K562 (cell line): ENCODE measurements around the gene SVIL. TPM values are rescaled to one million over a fixed set of nuclear protein-coding genes. Genes with fewer than 3 reads are reported as not detected.
"Not testable (repeated sequence)": the region's sequence is repeated elsewhere in the genome, so short reads cannot be mapped to it uniquely, and the experiment has no call there.

Experiments
- ATAC-seq: fragments of 200-7000 bp; cut with Tn5 transposase; 3 replicates; pipeline ENCODE4 v1.9.1; 2020; ENCODE audit warnings: moderate library complexity
- BruUV-seq: library from RNA; stranded (reverse); fragments of 400-500 nt; replicated peaks from 2 replicates; lab custom pipeline; 2021; lab: Mats Ljungman, UMichigan
- CTCF ChIA-PET: fragments of 300-600 bp; formaldehyde crosslinking; extraction: SDS; loops from one replicate; lab custom pipeline; 2021; ENCODE audit warnings: low intra/inter-chr PET ratio; lab: Yijun Ruan, JAX
- POLR2A ChIA-PET: fragments of 300-600, 350-650 bp; sonication (Branson Sonifier 250); formaldehyde crosslinking; extraction: SDS; loops from one replicate; lab custom pipeline; 2021; ENCODE audit warnings: antibody characterized with exemption, inconsistent platforms; lab: Yijun Ruan, JAX
- DNase-seq, 4 experiments: peaks; one replicate each; pipeline versions ENCODE4 v3.0.0 to v3.0.0-alpha.2; 2011 to 2018; ENCODE audit warnings: low spot score in 3 of 4, mixed read lengths in 3 of 4; ENCODE audit errors: extremely low read depth in 1 of 4
- FAIRE-seq: peaks from 2 replicates; lab custom pipeline; 2011; peaks lifted over from hg19 to GRCh38; lab: Jason Lieb, UNC
- H2AFZ ChIP-seq: 2 replicates; pipeline ENCODE4 v1.6.0; 2011; ENCODE audit warnings: low read depth, low read length, control low read depth, inconsistent platforms
- H3K27ac ChIP-seq: fragments of 200-600 bp; 3 replicates; pipeline ENCODE4 v1.8.0; 2011; ENCODE audit warnings: low read depth, mild to moderate bottlenecking, control low read depth, inconsistent platforms, low read length, moderate library complexity, mixed read lengths; ENCODE audit errors: extremely low read depth
- H3K27me3 ChIP-seq, 2 experiments: fragments of 300-600 bp in 1 of 2; 2 replicates in 1 of 2; 3 replicates in 1 of 2; pipeline versions ENCODE4 v1.6.0 to v1.8.0; 2011; ENCODE audit warnings: inconsistent platforms in 2 of 2, low read length in 2 of 2, mild to moderate bottlenecking in 1 of 2, mixed read lengths in 1 of 2, moderate library complexity in 1 of 2; ENCODE audit not compliant: control insufficient read depth in 2 of 2, insufficient read depth in 2 of 2
- H3K36me3 ChIP-seq: fragments of 300-600 bp; 3 replicates; pipeline ENCODE4 v1.8.0; 2011; ENCODE audit warnings: mild to moderate bottlenecking, low read length, inconsistent platforms; ENCODE audit not compliant: control insufficient read depth, insufficient read depth
- H3K4me1 ChIP-seq, 2 experiments: fragments of 200-600 bp in 1 of 2; replicated peaks in 1 of 2; 2 replicates in 1 of 2; 3 replicates in 1 of 2; pipeline versions ENCODE4 v1.5.1 to v1.8.0; 2011; ENCODE audit warnings: inconsistent platforms in 2 of 2, low read length in 2 of 2, mild to moderate bottlenecking in 1 of 2, mixed read lengths in 1 of 2, moderate library complexity in 1 of 2; ENCODE audit not compliant: control insufficient read depth in 2 of 2, insufficient read depth in 2 of 2
- H3K4me2 ChIP-seq: 2 replicates; pipeline ENCODE4 v1.6.1; 2011; ENCODE audit warnings: low read length, control low read depth, inconsistent platforms, mixed read lengths; ENCODE audit not compliant: insufficient read depth
- H3K4me3 ChIP-seq: fragments of 200-600 bp; sonication (generic), shearing (Covaris generic); 2 replicates; pipeline ENCODE4 v1.5.1; 2016; ENCODE audit warnings: control low read depth, inconsistent platforms
- H3K79me2 ChIP-seq: fragments of 200-600 bp; 3 replicates; pipeline ENCODE4 v1.8.0; 2011; ENCODE audit warnings: low read length, inconsistent platforms; ENCODE audit not compliant: control insufficient read depth, insufficient read depth
- H3K9ac ChIP-seq, 2 experiments: 2 replicates each; pipeline versions ENCODE4 v1.6.0 to v1.6.1; 2011; ENCODE audit warnings: low read depth in 2 of 2, low read length in 2 of 2, control low read depth in 1 of 2, inconsistent platforms in 1 of 2, mild to moderate bottlenecking in 1 of 2, mixed read lengths in 1 of 2; ENCODE audit not compliant: insufficient read depth in 1 of 2
- H3K9me1 ChIP-seq: one replicate; pipeline ENCODE4 v1.6.0; 2011; ENCODE audit warnings: inconsistent platforms, mild to moderate bottlenecking, low read length, moderate library complexity; ENCODE audit not compliant: control insufficient read depth, insufficient read depth
- H3K9me3 ChIP-seq: replicated peaks from 2 replicates; pipeline ENCODE4 v1.5.1; 2011; ENCODE audit warnings: low read depth, low read length, inconsistent platforms; ENCODE audit not compliant: control insufficient read depth, insufficient read depth
- H4K20me1 ChIP-seq: replicated peaks from 2 replicates; pipeline ENCODE4 v1.6.1; 2011; ENCODE audit warnings: low read length, inconsistent platforms, mixed read lengths; ENCODE audit not compliant: control insufficient read depth, insufficient read depth
- RBM25 ChIP-seq: fragments of 200-400 bp; formaldehyde crosslinking; IDR thresholded peaks from 2 replicates; pipeline ENCODE4 v1.6.1; 2018; ENCODE audit warnings: low read length, low read depth, moderate library complexity; ENCODE audit not compliant: severe bottlenecking
- ZNF316 ChIP-seq: fragments of 450-650 bp; IDR thresholded peaks from 2 replicates; pipeline ENCODE4 v1.6.1; 2016
- ZNF644 ChIP-seq: fragments of 200-800 bp; sonication (Bioruptor generic); IDR thresholded peaks from 2 replicates; pipeline ENCODE4 v1.6.1; 2016; ENCODE audit warnings: low read depth, missing genetic modification characterization, missing compliant biosample characterization
- WGBS: fragments of 100-300 bp; shearing (Covaris generic); methylation state at CpG from one replicate; pipeline ENCODE4 v1.1.6; 2016; ENCODE audit warnings: low coverage, mixed read lengths; ENCODE audit not compliant: insufficient coverage; ENCODE audit errors: missing lambda C conversion rate; 5-methylcytosine and 5-hydroxymethylcytosine counted together
- in situ Hi-C: fragments of 300-500 bp; cut with MboI; formaldehyde crosslinking; loops from 4 replicates; pipeline ENCODE4 v1.15.0; 2018; ENCODE audit warnings: inconsistent platforms, mixed read lengths
- intact Hi-C: fragments of 100-400 bp; cut with micrococcal nuclease; formaldehyde crosslinking; loops from 2 replicates; pipeline ENCODE4 v1.14.2; 2022
- polyA plus RNA-seq, 8 experiments: library from polyadenylated mRNA; depleted of rRNA in 4 of 8; stranded (reverse) in 5 of 8; unstranded in 3 of 8; fragments of >200 nt; fragmentation: Nextera tagmentation in 2 of 8; fragmentation: Illumina TruSeq in 1 of 8; extraction: Ambion mirVana in 2 of 8; extraction: Trizol in 1 of 8; gene quantifications; 2 replicates each; pipeline versions ENCODE4 v1.2.1 to v1.2.3, GENCODE V29; 2011 to 2014; ENCODE audit warnings: inconsistent platforms in 1 of 8, missing spikeins in 1 of 8
- total RNA-seq, 7 experiments: library from RNA; depleted of rRNA in 6 of 7; stranded (reverse); fragments of >200 nt in 6 of 7; fragmentation: Illumina TruSeq in 2 of 7; extraction: Trizol in 2 of 7; gene quantifications; 2 replicates each; pipeline versions ENCODE4 v1.2.1 to v1.2.3, GENCODE V29; 2011 to 2021; ENCODE audit warnings: low replicate concordance in 1 of 7

SVIL gene
- total and polyA plus RNA-seq, 9 of the 15 experiments (the other 6 are each of a cell fraction or from before 2014, with no cell fraction given): under 0.01 to 0.18 (median 0.05) TPM; not detected in 3

DNA sequence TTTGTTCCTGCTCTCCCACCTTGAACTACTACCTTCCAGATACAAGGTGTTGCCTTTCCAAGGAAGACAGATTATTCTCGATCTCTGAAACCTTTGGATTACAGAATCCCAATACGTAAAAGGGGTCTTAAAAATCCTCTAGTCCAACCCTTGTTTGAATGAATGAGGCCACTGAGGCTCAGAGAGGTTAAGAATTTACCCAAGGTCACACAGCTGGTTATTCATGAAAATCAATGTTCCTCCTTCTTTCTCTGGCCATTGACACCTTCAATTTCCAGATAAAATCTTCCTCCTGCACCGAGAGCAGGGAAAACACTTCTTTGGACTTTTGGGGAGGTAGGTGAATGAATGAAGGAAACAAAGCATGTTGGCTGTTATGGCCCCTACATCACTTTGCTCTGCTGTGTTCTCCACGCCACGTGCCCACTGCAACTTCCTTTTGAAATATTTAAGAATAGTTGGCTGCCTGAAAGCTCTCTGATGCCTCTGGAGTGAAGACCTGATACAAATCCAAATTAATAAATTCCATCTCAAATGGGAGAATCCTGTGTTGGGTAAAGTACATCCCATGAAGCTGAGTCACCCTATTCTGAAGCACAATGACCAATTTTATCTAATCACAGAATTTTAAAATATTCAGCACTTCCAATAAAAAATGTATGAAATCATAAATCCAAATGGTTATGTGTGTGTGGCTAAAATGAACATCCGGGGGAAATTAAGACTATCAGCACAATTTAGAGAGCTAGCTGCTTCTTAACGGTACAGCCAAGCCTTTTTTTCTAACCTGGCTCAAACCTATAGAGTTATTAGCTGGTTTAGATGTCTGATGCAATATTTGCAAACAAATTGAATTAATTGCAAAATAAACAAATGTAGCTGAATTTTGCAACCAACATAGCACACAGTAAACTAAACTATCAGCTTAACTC is 7.3 kb downstream of the SVIL start:
- 2% methylated on average over 7 of the region's 7 CpGs for WGBS
- no peak for FAIRE-seq
- intact Hi-C loops (no loop called here), in situ Hi-C loops (no loop called here)
- no peaks in the 10 kb centered on the region for H3K79me2 ChIP-seq
- ATAC-seq: no peak
- no peak for DNase-seq
- H3K9ac ChIP-seq: no peak overlapping the region
- H3K4me3 ChIP-seq: no peak overlapping the region
- no peak overlapping the region for H3K4me2 ChIP-seq
- no peaks in the 10 kb centered on the region for H3K9me1 ChIP-seq
- H3K27me3 ChIP-seq: peaks cover 5 to 14% of the 10 kb centered on the region in 2 experiments; a peak in 3 of 5 replicates
- H4K20me1 ChIP-seq: no peaks in the 10 kb centered on the region; the same call in 1 of the 2 replicates
- BruUV-seq: no TSS peak
- TF ChIP-seq ZNF644 (tag) (no peak), RBM25 (peak; percentile 77)
- no peaks in the 10 kb centered on the region for H3K4me1 ChIP-seq
- no peaks in the 10 kb centered on the region for H3K36me3 ChIP-seq
- CTCF ChIA-PET: no interaction called here
- POLR2A ChIA-PET: no interaction called here
- H2AFZ ChIP-seq: no peak overlapping the region
- H3K9me3 ChIP-seq: no peaks in the 10 kb centered on the region
- no peak overlapping the region for H3K27ac ChIP-seq

DNA sequence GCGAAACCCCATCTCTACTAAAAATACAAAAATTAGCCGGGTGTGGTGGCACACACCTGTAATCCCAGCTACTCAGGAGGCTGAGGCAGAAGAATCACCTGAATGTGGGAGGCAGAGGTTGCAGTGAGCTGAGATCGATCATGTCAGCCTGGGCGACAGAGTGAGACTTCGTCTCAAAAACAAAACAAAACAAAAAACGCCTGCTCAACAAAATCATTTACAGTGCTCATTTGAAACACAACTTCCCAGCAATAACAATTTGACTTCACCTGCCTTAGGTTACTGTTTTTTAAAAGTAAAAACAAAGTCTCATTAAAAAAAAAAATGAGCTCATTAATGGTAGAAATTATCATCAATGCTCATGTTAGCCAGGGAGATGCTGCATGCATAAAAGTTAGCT is 10.4 kb downstream of the SVIL start:
- H3K4me2 ChIP-seq, FAIRE-seq, H3K36me3 ChIP-seq, H4K20me1 ChIP-seq, H2AFZ ChIP-seq, POLR2A ChIA-PET, in situ Hi-C loops, H3K9ac ChIP-seq, BruUV-seq, H3K4me3 ChIP-seq, H3K27ac ChIP-seq, H3K79me2 ChIP-seq, H3K9me1 ChIP-seq, intact Hi-C loops, H3K9me3 ChIP-seq, DNase-seq, ATAC-seq, CTCF ChIA-PET, H3K4me1 ChIP-seq: not testable (repeated sequence)
- peak; percentile 36; the same call in 1 of the 2 replicates for TF ChIP-seq ZNF316
- WGBS: 3% methylated on average over 6 of the region's 6 CpGs
- peaks cover 6 to 13% of the 10 kb centered on the region in 2 experiments; a peak in 3 of 5 replicates for H3K27me3 ChIP-seq
